HG03565 (cell line): ENCODE data around the gene GALNS.
"Not testable (repeated sequence)": the region's sequence is repeated elsewhere in the genome, so short reads cannot be mapped to it uniquely, and the experiment has no call there.

ENCODE experiments used
- ATAC-seq: cut with Tn5 transposase; IDR thresholded peaks from one replicate; pipeline ENCODE4 v1.9.1; 2021; ENCODE audit warnings: mild to moderate bottlenecking, moderate library complexity; ENCODE audit not compliant: unreplicated experiment

The GALNS gene

DNA sequence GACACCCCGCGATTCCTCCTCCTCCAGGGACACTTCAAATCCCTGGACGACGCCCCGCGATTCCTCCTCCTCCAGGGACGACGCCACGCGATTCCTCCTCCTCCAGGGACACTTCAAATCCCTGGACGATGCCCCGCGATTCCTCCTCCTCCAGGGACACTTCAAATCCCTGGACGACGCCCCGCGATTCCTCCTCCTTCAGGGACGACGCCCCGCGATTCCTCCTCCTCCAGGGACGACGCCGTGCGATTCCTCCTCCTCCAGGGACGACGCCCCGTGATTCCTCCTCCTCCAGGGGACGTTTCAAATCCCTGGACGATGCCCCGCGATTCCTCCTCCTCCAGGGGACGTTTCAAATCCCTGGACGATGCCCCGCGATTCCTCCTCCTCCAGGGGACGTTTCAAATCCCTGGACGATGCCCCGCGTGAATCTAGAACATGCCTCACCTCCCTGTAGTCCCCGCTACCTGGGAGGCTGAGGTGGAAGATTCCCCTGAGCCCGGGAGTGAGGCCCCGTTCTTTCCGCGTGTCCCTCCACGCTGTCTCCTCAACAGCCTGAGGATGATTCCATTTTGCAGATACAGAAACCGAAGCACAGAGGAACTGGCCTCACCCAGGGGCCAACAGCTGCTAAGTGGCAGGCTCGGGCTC is 33.1 kb upstream of the GALNS start:
- not testable (repeated sequence) for ATAC-seq

- no peak for ATAC-seq
These were observed 32.0 kb upstream of the GALNS start for GRCh38 chr16:88888461-88889387.

- ATAC-seq: no peak
These were observed 31.3 kb upstream of the GALNS start for GRCh38 chr16:88888057-88888456.

GRCh38 chr16:88886845-88887521 is 30.2 kb upstream of the GALNS start:
- no peak for ATAC-seq

GRCh38 chr16:88886420-88886844 is 29.7 kb upstream of the GALNS start:
- ATAC-seq: no peak

GRCh38 chr16:88885693-88886280 is 29.0 kb upstream of the GALNS start:
- no peak for ATAC-seq

GRCh38 chr16:88884569-88885271 is 28.0 kb upstream of the GALNS start:
- no peak for ATAC-seq

DNA sequence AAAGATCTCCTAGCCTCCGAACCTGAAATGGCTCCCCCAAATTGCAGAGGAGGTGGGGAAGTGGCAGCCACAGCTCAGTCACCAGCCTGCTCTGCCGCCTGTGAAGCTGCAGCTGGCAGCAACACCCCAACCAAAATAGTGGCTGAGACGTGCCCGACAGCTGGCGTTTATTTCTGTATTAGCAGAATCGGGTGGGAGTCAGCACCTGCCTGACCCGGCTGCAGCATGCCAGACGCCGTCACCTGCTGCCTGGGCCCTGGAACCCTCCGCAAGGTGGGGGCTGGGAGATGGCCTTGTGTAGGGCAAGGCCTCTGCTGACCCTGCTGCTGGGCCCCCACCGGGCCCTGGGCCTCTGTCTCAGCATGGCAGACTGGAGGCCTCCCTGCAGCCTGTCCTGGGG is 27.2 kb upstream of the GALNS start:
- no peak for ATAC-seq

DNA sequence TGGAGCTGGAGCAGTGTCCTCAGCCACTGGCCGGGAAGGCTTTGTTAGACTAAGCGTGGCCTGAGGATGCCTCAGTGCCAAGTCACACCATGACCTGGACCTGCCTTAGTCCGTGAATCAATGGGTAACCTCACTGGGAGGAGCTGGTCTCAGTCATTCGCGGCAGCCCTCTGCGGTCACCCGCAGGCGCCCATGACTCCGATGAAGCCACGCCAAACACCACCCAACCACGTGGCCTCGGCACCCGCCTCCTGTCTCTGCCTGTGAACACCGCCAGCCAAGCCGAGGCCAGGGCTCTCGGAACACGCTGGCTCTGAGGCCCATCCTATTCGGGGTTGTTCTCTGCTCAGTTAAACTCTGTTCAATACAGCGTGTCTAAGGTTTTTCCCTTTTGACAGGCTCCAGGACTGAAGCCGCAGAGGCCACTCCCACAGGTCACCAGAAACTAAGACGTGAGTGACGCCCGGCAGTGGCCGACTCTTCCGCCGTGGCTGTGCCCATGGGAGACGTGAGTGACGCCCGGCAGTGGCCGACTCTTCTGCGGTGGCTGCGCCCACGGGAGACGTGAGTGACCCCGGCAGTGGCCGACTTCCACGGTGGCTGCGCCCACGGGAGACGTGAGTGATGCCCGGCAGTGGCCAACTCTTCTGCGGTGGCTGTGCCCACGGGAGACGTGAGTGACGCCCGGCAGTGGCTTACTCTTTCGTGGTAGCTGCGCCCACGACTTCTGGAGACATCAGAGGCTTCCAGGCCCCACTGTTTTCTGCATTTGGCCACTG is 26.6 kb upstream of the GALNS start:
- no peak for ATAC-seq

DNA sequence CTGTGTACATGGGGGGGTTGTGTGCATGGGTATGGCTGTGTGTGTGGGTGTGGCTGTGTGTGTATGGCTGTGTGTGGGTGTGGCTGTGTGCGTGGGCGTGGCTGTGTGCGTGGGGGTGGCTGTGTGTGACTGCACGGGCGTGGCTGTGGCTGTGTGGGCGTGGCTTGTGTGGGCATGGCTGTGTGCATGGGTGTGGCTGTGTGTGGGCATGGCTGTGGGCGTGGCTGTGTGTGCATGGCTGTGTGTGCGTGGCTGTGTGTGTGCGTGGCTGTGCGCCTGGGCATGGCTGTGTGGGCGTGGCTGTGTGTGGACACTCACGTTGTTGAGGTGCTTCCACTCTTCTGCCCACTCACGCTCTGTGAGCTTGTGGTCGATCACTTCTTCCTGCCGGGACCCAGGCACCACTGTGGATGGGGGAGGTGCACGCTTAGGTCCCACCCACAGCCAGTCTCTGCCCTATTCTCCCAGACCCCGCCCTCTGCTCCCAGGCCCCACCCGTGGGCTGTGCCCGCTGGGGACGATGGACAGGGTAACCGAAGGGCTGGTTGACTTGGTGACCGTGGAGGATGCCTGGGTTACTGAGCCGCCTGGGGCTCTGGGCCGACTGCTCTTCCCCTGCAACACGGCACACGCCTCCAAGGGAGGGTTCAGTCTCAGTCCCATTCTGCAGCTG is 25.7 kb upstream of the GALNS start:
- no peak for ATAC-seq

GRCh38 chr16:88881675-88882357 is 25.1 kb upstream of the GALNS start:
- ATAC-seq: no peak

- no peak for ATAC-seq
These were observed 24.4 kb upstream of the GALNS start for GRCh38 chr16:88881007-88881615.

DNA sequence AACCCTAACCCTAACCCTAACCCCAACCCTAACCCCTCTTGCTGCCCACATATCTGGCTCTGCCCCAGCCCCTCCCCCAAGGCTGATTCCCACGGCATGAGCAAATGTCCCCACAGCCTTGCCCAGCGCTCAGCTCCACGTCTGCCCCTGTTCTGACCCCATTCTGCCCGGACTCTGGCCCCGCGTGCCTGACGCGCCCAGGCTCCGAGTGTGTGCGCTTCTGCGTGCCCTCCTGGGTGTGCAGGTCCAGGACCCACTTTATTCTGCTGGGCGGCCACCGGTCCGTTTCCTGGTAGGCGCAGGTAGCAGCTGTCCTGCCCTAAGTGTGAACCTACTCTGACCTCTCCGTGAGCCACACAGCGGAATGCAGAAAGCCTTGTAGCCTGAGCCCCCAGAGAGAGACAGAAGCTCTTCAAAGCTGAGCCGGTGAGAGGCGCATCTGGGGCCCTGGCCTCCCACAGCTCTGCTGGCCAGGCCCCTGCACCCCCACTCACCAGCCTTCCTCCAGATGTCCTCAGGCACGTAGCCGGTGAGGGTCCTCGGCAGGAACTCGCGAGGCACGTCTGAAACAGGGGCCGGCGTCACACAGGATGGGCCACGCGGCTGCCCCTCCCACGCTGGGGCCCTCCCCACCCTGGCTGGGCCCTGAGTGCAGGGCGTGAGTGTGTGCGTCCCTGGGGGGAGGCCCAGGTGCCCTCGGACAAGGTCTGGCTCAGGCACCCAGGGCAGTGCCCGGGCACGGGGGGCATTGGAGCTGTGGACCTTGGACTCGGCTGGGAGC is 23.7 kb upstream of the GALNS start:
- ATAC-seq: no peak

GRCh38 chr16:88879788-88880055 is 23.0 kb upstream of the GALNS start:
- no peak for ATAC-seq

DNA sequence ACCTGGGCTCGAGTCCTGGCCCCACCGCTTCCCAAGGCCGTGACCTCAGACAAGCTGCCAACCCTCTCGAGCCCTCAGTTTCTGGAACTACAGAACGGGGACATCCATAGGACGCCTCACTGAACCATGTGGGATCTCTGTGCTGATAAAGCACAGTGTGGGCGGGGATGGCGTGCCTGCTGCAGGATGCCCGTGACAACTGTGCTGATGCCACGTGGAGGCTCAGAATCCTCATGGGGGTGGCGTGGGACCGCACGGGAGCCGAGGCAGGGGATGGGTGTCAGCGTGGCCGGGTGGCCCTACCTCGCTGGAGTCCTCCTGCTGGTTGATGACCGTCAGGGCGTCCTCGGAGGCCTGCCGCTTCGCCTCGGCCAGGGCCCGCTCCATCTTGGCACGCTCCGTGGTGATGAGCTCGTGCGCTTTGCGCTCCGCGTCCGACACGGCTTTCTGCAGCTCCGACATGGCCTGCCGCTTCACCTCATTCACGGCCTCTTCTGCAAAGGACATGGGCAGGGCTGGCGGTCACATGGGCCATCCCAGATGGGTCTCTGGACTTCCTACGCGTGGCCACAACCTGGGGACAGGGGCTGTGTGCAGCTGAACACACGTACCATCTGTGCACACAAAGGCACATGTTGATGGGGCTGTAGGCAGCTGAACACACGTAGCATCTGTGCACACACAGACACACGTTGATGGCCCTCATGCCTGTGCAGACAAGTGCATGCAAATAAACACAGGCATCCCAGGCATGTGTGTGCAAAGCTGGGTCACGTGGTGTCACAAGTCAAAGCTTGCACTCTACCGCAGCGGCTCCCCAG is 22.4 kb upstream of the GALNS start:
- ATAC-seq: no peak

DNA sequence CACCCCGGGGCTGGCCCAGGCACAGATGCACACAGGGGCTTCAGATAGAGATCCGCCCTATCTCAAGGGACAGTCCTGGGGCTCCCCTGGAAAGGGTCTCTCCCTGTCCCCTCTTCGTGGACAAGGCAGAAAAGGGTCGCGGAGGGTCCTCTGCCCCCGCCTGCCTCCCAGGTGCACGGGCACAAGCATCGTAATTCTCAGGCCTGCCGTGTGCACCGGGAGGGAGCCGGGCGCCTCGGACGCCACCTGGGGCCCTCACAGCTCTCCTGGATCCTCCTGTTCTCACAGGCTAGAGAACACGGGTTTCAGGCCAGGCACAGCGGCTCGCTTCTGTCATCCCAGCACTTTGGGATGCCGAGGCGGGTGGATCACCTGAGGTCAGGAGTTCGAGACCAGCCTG is 21.6 kb upstream of the GALNS start:
- no peak for ATAC-seq
